HepG2 (cell line): ENCODE data around the gene RASGRF1. TPM values are rescaled to one million over a fixed set of nuclear protein-coding genes. Genes with fewer than 3 reads are reported as not detected.

Experiments
- ATF7 ChIP-seq, 2 experiments: fragments of 450-650 bp in 1 of 2; sonication (generic) in 1 of 2; formaldehyde crosslinking in 1 of 2; IDR thresholded peaks; 2 replicates each; pipeline versions ENCODE4 v1.4.0 to v1.6.1; 2016 to 2020; ENCODE audit warnings: antibody characterized with exemption in 1 of 2, mild to moderate bottlenecking in 1 of 2, missing genetic modification reagents in 1 of 2
- CBX1 ChIP-seq: IDR thresholded peaks from one replicate; pipeline ENCODE4 v1.6.1; 2016; ENCODE audit warnings: antibody characterized with exemption, low read depth
- CREB1 ChIP-seq, 2 experiments: fragments of 450-650 bp in 1 of 2; IDR thresholded peaks; 2 replicates each; pipeline ENCODE4 v1.6.1; 2016 to 2017; ENCODE audit warnings: control low read depth in 1 of 2, mild to moderate bottlenecking in 1 of 2, missing compliant biosample characterization in 1 of 2, missing genetic modification characterization in 1 of 2
- SKI ChIP-seq: fragments of 450-650 bp; IDR thresholded peaks from one replicate; pipeline ENCODE4 v1.6.1; 2018; ENCODE audit warnings: mild to moderate bottlenecking; ENCODE audit not compliant: partially characterized antibody
- THYN1 ChIP-seq: sonication (generic); formaldehyde crosslinking; IDR thresholded peaks from 2 replicates; pipeline ENCODE4 v1.8.1; 2023; ENCODE audit warnings: low read depth, mild to moderate bottlenecking, moderate library complexity, missing genetic modification reagents, borderline replicate concordance
- ZNF10 ChIP-seq: sonication (generic); formaldehyde crosslinking; IDR thresholded peaks from 2 replicates; pipeline ENCODE4 v1.4.0; 2020; ENCODE audit warnings: mild to moderate bottlenecking, low read depth, missing genetic modification reagents, borderline replicate concordance
- ZNF572 ChIP-seq: sonication (generic); formaldehyde crosslinking; IDR thresholded peaks from 2 replicates; pipeline ENCODE4 v1.5.1; 2020; ENCODE audit warnings: mild to moderate bottlenecking, missing genetic modification reagents
- ZNF644 ChIP-seq: IDR thresholded peaks from 2 replicates; pipeline ENCODE4 v1.6.1; 2016; ENCODE audit warnings: low read depth
- ZNF839 ChIP-seq: sonication (generic); formaldehyde crosslinking; IDR thresholded peaks from 2 replicates; pipeline ENCODE4 v1.4.0; 2020; ENCODE audit warnings: missing genetic modification reagents, mild to moderate bottlenecking, borderline replicate concordance
- ZSCAN9 ChIP-seq: IDR thresholded peaks from 2 replicates; pipeline ENCODE4 v1.6.1; 2016; ENCODE audit warnings: borderline replicate concordance
- polyA plus RNA-seq, 8 experiments: library from polyadenylated mRNA; depleted of rRNA in 3 of 8; stranded (reverse) in 7 of 8; unstranded in 1 of 8; fragments of >200 nt; fragmentation: Illumina TruSeq in 4 of 8; extraction: Trizol in 4 of 8; gene quantifications; 2 replicates each; pipeline versions ENCODE4 v1.2.1 to v1.2.3, GENCODE V29; 2011 to 2016; ENCODE audit warnings: low read depth in 4 of 8, missing spikeins in 1 of 8, mixed read lengths in 1 of 8; ENCODE audit not compliant: insufficient read depth in 1 of 8
- total RNA-seq, 5 experiments: library from RNA; depleted of rRNA; stranded (reverse); fragments of >200 nt; fragmentation: Illumina TruSeq; extraction: Trizol; gene quantifications; 2 replicates each; pipeline ENCODE4 v1.2.3, GENCODE V29; 2016; ENCODE audit warnings: low read depth in 1 of 5
- TF ChIP-seq, protein P1 (sequence below): IDR thresholded peaks from 2 replicates; pipeline ENCODE4 v1.6.1; 2018; ENCODE audit warnings: missing genetic modification reagents
- TF ChIP-seq, protein P2 (sequence below): IDR thresholded peaks from 2 replicates; pipeline ENCODE4 v1.6.1; 2016
- TF ChIP-seq, protein P3 (sequence below): sonication (generic); formaldehyde crosslinking; IDR thresholded peaks from 2 replicates; pipeline ENCODE4 v1.5.0; 2020; ENCODE audit warnings: mild to moderate bottlenecking, missing genetic modification reagents, moderate library complexity
- TF ChIP-seq, protein P4 (sequence below): sonication (generic); formaldehyde crosslinking; IDR thresholded peaks from 2 replicates; pipeline ENCODE4 v1.5.0; 2020; ENCODE audit warnings: mild to moderate bottlenecking, missing genetic modification reagents, borderline replicate concordance
- TF ChIP-seq, protein P5 (sequence below), 2 experiments: sonication (generic) in 1 of 2; formaldehyde crosslinking in 1 of 2; IDR thresholded peaks; 2 replicates each; pipeline versions ENCODE4 v1.4.0 to v1.6.1; 2016 to 2020; ENCODE audit warnings: borderline replicate concordance in 1 of 2, low read depth in 1 of 2, mild to moderate bottlenecking in 1 of 2, missing genetic modification reagents in 1 of 2
- TF ChIP-seq, protein P6 (sequence below): sonication (generic); formaldehyde crosslinking; IDR thresholded peaks from 2 replicates; pipeline ENCODE4 v1.5.1; 2020; ENCODE audit warnings: missing genetic modification reagents, mild to moderate bottlenecking, borderline replicate concordance

RASGRF1 gene
- total and polyA plus RNA-seq, 2 of the 13 experiments (the other 11 are each of a cell fraction or from before 2014, with no cell fraction given), result 0.55 to 3.0 TPM

DNA sequence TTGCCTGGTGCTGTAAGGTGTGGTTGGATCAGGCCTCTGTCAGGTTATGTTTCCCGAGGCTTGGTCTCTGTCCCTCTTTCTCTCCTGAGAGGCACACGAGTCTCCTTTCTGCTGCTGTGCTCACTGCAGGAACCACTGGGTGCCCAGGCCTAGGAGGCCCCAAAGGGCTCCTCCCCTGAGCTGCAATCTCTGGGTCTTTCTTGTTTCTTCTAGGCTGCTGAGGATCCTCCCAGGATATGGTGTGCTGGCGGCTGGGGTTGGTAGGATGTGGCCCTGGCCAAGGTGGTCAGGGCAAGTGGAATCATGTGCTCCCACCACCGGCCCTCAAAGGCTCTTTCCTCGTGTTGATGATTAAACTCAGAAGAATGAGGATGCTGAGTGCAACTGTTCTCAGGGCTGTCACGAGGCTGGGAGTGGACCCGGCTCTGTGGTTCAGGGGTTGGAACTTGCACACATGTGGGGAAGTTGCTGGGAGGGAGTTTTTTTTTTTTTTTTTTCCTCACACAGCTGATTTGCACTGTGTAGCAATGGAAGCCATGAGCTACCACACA lies 102.1 kb downstream of the RASGRF1 start (continued):
- TF ChIP-seq, protein P1, sequence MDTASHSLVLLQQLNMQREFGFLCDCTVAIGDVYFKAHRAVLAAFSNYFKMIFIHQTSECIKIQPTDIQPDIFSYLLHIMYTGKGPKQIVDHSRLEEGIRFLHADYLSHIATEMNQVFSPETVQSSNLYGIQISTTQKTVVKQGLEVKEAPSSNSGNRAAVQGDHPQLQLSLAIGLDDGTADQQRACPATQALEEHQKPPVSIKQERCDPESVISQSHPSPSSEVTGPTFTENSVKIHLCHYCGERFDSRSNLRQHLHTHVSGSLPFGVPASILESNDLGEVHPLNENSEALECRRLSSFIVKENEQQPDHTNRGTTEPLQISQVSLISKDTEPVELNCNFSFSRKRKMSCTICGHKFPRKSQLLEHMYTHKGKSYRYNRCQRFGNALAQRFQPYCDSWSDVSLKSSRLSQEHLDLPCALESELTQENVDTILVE (CRISPR knock-in tag), result peak; percentile 63; the same call in 1 of the 2 replicates
- TF ChIP-seq, protein P2, sequence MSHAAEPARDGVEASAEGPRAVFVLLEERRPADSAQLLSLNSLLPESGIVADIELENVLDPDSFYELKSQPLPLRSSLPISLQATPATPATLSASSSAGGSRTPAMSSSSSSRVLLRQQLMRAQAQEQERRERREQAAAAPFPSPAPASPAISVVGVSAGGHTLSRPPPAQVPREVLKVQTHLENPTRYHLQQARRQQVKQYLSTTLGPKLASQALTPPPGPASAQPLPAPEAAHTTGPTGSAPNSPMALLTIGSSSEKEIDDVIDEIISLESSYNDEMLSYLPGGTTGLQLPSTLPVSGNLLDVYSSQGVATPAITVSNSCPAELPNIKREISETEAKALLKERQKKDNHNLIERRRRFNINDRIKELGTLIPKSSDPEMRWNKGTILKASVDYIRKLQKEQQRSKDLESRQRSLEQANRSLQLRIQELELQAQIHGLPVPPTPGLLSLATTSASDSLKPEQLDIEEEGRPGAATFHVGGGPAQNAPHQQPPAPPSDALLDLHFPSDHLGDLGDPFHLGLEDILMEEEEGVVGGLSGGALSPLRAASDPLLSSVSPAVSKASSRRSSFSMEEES (CRISPR knock-in tag), result peak; percentile 100
- TF ChIP-seq ZNF10 (no peak), ZNF572 (no peak), ZNF644 (peak; percentile 85; the same call in 1 of the 2 replicates), CBX1 (no peak), SKI (peak; percentile 40), ATF7 (IDR thresholded peaks at IDR 0.05) (no peak), ATF7 (CRISPR knock-in tag; IDR thresholded peaks at IDR 0.05) (0 out of 2 replicates have a peak, but pooled peaks have one; percentile 21), ZSCAN9 (CRISPR knock-in tag) (peak; percentile 90), THYN1 (CRISPR knock-in tag) (no peak), ZNF839 (CRISPR knock-in tag) (no peak; the same call in 1 of the 2 replicates), CREB1 (IDR thresholded peaks at IDR 0.05) (no peak), CREB1 (CRISPR knock-in tag; IDR thresholded peaks at IDR 0.05) (no peak)
- TF ChIP-seq, protein P3, sequence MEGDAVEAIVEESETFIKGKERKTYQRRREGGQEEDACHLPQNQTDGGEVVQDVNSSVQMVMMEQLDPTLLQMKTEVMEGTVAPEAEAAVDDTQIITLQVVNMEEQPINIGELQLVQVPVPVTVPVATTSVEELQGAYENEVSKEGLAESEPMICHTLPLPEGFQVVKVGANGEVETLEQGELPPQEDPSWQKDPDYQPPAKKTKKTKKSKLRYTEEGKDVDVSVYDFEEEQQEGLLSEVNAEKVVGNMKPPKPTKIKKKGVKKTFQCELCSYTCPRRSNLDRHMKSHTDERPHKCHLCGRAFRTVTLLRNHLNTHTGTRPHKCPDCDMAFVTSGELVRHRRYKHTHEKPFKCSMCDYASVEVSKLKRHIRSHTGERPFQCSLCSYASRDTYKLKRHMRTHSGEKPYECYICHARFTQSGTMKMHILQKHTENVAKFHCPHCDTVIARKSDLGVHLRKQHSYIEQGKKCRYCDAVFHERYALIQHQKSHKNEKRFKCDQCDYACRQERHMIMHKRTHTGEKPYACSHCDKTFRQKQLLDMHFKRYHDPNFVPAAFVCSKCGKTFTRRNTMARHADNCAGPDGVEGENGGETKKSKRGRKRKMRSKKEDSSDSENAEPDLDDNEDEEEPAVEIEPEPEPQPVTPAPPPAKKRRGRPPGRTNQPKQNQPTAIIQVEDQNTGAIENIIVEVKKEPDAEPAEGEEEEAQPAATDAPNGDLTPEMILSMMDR, result no peak
- TF ChIP-seq, protein P4, sequence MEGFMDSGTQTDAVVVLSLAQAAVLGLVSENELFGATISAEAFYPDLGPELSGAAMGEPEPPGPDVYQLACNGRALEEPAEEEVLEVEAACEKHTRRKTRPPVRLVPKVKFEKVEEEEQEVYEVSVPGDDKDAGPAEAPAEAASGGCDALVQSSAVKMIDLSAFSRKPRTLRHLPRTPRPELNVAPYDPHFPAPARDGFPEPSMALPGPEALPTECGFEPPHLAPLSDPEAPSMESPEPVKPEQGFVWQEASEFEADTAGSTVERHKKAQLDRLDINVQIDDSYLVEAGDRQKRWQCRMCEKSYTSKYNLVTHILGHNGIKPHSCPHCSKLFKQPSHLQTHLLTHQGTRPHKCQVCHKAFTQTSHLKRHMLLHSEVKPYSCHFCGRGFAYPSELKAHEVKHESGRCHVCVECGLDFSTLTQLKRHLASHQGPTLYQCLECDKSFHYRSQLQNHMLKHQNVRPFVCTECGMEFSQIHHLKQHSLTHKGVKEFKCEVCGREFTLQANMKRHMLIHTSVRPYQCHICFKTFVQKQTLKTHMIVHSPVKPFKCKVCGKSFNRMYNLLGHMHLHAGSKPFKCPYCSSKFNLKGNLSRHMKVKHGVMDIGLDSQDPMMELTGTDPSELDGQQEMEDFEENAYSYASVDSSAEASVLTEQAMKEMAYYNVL (CRISPR knock-in tag), result peak; percentile 66; the same call in 1 of the 2 replicates
- TF ChIP-seq, protein P5, sequence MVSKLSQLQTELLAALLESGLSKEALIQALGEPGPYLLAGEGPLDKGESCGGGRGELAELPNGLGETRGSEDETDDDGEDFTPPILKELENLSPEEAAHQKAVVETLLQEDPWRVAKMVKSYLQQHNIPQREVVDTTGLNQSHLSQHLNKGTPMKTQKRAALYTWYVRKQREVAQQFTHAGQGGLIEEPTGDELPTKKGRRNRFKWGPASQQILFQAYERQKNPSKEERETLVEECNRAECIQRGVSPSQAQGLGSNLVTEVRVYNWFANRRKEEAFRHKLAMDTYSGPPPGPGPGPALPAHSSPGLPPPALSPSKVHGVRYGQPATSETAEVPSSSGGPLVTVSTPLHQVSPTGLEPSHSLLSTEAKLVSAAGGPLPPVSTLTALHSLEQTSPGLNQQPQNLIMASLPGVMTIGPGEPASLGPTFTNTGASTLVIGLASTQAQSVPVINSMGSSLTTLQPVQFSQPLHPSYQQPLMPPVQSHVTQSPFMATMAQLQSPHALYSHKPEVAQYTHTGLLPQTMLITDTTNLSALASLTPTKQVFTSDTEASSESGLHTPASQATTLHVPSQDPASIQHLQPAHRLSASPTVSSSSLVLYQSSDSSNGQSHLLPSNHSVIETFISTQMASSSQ (IDR thresholded peaks at IDR 0.05; ENCODE audit: low read depth), result peak; percentile 74; the same call in 1 of the 2 replicates
- TF ChIP-seq, protein P5 (CRISPR knock-in tag; IDR thresholded peaks at IDR 0.05; ENCODE audit: borderline replicate concordance), result peak; percentile 78
- TF ChIP-seq, protein P6, sequence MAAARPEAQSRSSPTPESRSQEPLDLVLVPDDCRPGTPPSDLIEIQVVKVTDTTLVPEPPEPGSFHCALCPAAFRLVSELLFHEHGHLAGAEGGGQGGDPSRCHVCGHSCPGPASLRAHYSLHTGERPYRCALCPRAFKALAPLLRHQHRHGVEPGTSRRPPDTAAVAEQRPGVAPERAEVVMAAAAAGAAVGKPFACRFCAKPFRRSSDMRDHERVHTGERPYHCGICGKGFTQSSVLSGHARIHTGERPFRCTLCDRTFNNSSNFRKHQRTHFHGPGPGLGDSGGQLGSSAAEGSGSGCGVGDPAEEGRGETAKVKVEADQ (CRISPR knock-in tag), result no peak
